GM12801 (cell line): Measurements from ENCODE around the gene TSPAN32.

Experiments used
- CTCF ChIP-seq: IDR thresholded peaks from one replicate; pipeline ENCODE4 v1.5.1; 2011; ENCODE audit warnings: control low read depth; ENCODE audit not compliant: insufficient read length; ENCODE audit errors: extremely low read depth

Gene TSPAN32

GRCh38 chr11:2299773-2300172, 2.0 kb upstream of the TSPAN32 start:
- no peak for TF ChIP-seq CTCF

GRCh38 chr11:2300290-2300935, 1.4 kb upstream of the TSPAN32 start:
- TF ChIP-seq CTCF = no peak

- TF ChIP-seq CTCF = no peak
Measured at GRCh38 chr11:2300936-2301630, 730 bp upstream of the TSPAN32 start.

- no peak for TF ChIP-seq CTCF
Measured at GRCh38 chr11:2302306-2302895, 588 bp downstream of the TSPAN32 start.

- no peak for TF ChIP-seq CTCF
Measured at GRCh38 chr11:2302896-2303626, 1.2 kb downstream of the TSPAN32 start.

- no peak for TF ChIP-seq CTCF
Measured at GRCh38 chr11:2303627-2304505, 2.1 kb downstream of the TSPAN32 start.
